ENCODE results near the gene FRAT1.
A peak's percentile ranks its signal among the peaks of the same experiment; 100 is the strongest.
"Not testable (repeated sequence)": the region's sequence is repeated elsewhere in the genome, so short reads cannot be mapped to it uniquely, and the experiment has no call there.

FRAT1 gene

GRCh38 chr10:97336446-97336845 lies 17.4 kb downstream of the FRAT1 start:
- DNase-seq = no peak

- DNase-seq = no peak
Observed at GRCh38 chr10:97336942-97337831, 18.1 kb downstream of the FRAT1 start.

DNA sequence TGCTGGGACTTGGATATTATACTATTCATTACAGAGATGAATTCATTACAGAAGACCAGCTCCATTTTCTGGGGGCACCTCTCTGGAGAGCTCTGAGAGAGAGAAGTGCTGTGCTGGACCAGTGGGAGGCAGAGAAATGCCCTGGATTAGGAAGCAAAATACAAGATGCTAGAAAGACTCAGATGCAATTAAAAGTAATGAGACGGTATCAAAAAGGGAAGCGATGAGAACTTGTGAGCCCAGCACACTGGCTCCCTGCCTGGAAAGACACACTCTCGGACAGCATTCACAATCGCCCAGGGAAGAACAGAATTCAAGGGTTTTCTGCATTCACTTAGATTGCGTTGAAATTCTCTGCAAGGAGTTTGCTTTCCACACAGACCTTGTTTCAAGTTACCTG lies 19.0 kb downstream of the FRAT1 start:
- no peak for DNase-seq

GRCh38 chr10:97341416-97341815 lies 22.3 kb downstream of the FRAT1 start:
- DNase-seq = no peak

DNA sequence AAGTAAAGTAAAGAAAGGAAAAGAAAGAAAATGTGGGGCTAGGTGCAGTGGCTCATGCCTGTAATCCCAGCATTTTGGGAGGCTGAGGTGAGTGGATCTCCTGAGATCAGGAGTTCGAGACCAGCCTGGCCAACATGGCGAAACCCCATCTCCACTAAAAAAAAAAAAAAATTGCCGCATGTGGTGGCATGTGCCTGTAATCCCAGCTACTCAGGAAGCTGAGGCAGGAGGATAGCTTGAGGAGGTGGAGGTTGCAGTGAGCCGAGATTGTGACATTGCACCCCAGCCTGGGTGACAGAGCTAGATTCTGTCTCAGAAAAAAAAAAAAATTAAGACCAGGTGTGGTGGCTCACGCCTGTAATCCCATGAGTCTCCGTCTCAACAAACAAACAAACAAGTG lies 24.6 kb downstream of the FRAT1 start:
- not testable (repeated sequence) for DNase-seq

DNA sequence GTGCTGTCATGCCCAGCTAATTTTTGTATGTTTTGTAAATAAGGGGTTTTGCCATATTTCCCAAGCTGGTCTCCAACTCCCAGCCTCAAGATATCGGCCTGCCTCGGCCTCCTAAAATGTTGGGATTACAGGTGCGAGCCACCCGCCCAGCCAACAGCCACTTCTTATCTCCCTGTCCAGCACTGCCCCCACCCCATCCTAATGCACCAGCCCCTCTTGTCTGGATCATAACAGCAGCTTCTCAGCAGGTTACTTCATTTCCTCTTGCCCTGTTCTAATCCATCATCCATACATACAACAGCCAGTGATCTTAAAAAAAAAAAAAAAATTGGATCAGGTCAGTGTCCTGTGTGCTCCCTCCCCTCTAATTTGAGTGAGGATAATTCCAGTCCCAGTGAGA lies 28.2 kb downstream of the FRAT1 start:
- DNase-seq = no peak

GRCh38 chr10:97349752-97350513 lies 30.9 kb downstream of the FRAT1 start:
- DNase-seq = no peak

- peak in 1 of 2 donors; percentile 76 for DNase-seq
Observed at GRCh38 chr10:97353945-97354344, 34.9 kb downstream of the FRAT1 start.

DNA sequence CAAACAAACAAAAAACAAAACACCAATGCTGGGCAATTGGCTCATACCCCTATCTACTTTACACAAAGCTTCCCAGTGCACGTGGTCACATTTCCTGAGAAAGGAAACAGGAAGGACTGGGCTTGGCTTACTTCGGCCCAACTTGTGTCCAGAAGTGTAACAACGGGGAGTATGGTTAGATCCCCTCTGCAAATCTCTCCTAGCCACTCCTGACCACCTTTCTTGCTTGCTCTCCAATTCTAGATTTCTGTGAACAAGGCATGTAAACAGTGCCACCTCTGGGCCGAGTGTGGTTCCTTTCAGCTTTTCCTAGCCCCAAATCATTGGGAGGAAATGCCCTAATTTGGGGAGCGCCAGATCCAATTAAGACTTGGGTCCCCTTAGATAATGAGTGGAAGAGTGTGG lies 36.5 kb downstream of the FRAT1 start:
- DNase-seq = peak in 1 of 2 donors; percentile 33

DNA sequence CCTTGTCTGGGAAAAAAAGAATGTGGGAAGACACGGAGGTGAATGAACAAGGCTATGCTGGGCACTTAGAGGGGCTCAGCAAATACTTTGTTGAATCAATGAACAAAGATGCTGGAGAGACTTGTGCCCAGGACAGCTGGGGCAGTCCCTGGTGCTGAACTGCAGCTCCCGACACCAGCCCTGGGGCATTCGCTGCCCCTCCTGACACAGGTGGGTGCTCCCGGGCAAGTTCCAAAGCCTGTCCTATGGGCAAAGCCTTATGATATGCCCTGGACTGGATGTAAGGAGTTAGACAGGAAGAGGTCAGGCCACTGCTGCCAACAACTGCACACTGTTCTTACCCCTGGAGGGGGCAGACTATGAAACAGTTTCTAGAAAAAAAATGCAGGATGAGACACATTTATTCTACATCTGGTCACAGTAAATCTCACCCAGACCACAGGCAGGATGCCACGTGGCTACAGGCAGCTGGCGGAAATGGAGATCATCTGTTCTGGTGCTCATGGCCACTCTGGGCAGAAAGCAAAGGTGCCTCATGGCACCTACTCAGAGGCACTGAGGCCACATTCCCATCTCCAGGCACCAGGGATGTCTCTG lies 37.3 kb downstream of the FRAT1 start:
- peak in 1 of 2 donors; percentile 44 for DNase-seq

- DNase-seq = no peak
Observed at GRCh38 chr10:97356918-97357317, 37.8 kb downstream of the FRAT1 start.

DNA sequence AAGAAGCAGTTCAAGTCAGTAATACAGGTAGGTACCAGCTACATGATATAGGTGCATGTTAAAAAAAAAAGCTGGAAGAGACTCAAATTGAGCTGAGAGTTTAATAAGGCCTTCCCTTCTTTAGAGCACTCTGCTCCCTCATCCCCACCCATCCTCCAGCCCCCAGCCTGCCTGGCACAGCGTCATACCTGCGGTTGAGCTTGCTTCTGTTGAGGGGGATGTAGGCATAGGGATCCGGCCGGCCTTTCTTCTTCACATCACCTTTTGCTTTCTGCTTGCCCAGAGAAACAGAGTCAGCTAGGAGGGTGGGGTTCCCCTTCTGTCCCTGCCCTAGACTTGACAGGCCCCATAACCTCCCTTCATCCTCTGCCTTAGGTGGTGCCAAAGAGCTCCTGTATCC lies 39.3 kb downstream of the FRAT1 start:
- DNase-seq = no peak

GRCh38 chr10:97358781-97359180 lies 39.7 kb downstream of the FRAT1 start:
- no peak for DNase-seq

DNA sequence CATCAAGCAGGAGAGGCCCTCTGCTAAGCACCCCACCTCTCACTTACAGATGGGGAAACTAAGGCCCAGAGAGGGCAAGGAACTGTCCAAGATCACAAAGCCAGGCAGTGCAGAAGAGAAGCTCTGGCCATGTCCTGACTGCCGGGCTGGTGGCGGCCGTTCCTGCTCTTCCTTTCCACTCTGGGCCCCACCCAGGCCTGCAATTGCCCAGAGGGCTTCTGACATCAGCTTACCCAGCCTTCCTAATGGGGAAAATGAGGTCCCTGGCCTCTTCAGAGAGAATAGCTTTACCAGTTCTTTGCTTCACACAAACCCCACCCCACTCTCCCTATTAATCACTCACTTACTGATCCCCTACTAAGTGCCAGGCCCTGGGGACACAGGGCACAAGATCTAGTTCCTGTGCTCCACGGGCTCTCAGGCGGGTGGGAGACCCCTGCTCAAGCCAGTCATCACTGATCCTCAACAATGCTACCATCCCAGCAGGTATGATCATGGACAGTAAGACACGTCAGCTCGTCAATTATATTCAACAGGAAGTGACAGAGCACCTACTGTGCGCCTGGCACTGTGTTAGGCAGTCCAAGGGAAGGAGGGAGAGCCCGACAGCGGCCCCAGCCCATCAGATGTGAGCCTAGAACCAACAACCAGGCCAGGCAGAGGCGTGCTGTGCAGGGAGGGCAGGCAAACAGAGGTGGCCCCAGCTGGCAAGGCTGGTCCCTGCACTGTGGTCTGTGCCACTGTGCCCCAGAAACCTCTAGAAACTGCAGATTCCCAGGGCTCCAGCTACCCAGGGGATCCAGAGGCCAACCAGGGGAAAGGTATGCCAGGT lies 41.9 kb downstream of the FRAT1 start:
- no peak for DNase-seq

DNA sequence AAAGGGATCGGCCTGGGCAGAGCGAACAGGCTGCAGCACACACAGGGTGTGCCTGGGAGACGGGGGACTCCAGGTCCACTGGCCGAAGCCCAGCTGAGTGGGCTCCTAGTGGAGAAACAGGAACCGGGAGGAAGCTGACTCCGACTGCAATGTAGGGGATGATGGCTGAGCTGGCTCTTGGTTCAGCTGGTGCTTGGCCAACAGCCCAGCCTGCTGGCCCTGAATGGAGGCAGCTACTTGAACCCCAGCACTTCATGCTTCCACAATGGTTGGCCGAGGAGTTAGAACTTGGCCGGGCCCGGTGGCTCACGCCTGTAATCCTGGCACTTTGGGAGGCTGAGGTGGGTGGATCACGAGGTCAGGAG lies 42.4 kb downstream of the FRAT1 start:
- DNase-seq = no peak

GRCh38 chr10:97362310-97363033 lies 43.4 kb downstream of the FRAT1 start:
- no peak for DNase-seq

- DNase-seq = no peak
Observed at GRCh38 chr10:97363071-97363470, 44.0 kb downstream of the FRAT1 start.

DNA sequence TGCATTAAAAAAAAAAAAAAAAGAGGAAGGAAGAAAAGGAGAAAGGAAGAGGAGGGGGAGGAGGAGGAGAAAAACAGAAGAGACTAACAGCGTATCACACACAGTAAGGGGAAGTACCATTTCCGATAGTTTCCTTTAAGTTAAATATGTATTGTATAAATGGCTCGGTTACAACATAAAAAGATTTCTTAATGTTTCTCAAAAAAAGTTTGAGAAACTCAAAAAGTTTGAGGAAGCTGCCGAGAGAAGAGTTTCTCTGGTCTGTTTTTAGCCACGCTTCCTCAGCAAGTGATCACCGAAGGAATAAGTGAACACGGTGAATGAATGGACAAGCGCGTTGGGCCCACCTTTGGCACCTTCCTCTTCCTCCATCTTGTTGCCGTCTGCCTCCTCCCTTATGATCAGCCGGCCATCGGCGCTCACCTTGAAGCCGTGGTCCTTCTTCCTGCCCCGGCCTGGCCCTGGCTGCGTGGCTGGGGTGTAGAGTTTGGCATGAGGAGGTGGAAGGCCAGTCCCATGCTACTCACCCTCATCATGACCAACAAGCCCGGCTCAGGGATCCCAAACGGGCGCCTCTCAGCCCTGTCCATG lies 46.8 kb downstream of the FRAT1 start:
- DNase-seq = peak in 1 of 2 donors; percentile 32

GRCh38 chr10:97366572-97366971 lies 47.5 kb downstream of the FRAT1 start:
- DNase-seq = no peak

- DNase-seq = no peak
Observed at GRCh38 chr10:97367126-97367649, 48.1 kb downstream of the FRAT1 start.

All from CD4-positive, alpha-beta T cell treated with Interleukin-4 for 1 hour (primary cell).